ENCODE results near the gene JMJD7.

JMJD7 gene

GRCh38 chr15:41880156-41880877 is 52.4 kb downstream of the JMJD7 start:
- no peak overlapping the region for H3K4me3 ChIP-seq (ENCODE audit: low read depth, low read length)
- DNase-seq (ENCODE audit: low read depth): no peak
- TF ChIP-seq, protein P1, sequence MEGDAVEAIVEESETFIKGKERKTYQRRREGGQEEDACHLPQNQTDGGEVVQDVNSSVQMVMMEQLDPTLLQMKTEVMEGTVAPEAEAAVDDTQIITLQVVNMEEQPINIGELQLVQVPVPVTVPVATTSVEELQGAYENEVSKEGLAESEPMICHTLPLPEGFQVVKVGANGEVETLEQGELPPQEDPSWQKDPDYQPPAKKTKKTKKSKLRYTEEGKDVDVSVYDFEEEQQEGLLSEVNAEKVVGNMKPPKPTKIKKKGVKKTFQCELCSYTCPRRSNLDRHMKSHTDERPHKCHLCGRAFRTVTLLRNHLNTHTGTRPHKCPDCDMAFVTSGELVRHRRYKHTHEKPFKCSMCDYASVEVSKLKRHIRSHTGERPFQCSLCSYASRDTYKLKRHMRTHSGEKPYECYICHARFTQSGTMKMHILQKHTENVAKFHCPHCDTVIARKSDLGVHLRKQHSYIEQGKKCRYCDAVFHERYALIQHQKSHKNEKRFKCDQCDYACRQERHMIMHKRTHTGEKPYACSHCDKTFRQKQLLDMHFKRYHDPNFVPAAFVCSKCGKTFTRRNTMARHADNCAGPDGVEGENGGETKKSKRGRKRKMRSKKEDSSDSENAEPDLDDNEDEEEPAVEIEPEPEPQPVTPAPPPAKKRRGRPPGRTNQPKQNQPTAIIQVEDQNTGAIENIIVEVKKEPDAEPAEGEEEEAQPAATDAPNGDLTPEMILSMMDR (IDR thresholded peaks at IDR 0.05; ENCODE audit: control insufficient read depth, extremely low read depth, insufficient read depth): no peak

GRCh38 chr15:41881086-41881485 is 53.2 kb downstream of the JMJD7 start:
- DNase-seq (ENCODE audit: low read depth): no peak
- TF ChIP-seq, protein P1 (IDR thresholded peaks at IDR 0.05; ENCODE audit: control insufficient read depth, extremely low read depth, insufficient read depth): no peak
- H3K4me3 ChIP-seq (ENCODE audit: low read depth, low read length): no peak overlapping the region

- no peak overlapping the region for H3K4me3 ChIP-seq (ENCODE audit: low read depth, low read length)
- no peak for DNase-seq (ENCODE audit: low read depth)
- TF ChIP-seq, protein P1 (IDR thresholded peaks at IDR 0.05; ENCODE audit: control insufficient read depth, extremely low read depth, insufficient read depth): no peak
Measured at GRCh38 chr15:41881550-41881919, 53.6 kb downstream of the JMJD7 start.

DNA sequence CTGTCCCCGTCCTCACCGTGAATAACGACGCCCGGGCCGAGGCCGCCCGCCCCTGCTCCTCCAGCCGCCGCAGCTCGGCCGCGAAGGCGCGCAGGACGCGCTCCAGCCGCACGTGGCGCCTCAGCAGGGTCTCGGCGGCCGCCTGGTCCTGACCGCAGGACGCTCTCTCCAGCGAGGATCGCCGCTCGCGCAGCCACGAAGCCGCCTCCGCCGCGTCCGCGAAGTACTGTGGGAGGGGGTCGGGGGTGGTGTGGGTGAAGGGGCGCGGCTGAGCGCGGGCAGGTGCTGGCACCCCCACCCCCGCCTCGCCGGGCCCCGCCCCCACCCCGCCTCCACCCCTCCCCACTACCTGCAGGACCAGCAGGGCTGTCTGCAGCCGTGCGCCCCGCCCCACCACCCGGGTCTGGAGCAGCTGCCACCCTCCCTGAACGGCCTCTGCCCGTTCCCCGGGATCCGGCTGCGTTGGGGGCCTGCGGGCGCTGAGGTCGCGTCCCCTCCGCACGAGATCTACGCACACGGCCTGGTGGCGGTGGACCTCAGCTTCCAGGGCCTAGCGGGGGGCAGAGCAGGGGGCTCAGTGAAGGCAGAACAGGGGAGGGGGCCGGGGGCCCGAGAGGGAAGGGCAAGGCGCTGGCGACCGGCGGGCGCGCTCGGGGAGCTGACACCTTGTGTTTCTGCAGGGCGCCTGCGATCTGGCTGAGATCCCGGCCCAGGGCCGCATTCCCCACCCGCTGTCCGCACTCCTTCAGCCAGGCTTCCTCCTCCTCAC is 54.2 kb downstream of the JMJD7 start:
- TF ChIP-seq, protein P1 (IDR thresholded peaks at IDR 0.05; ENCODE audit: control insufficient read depth, extremely low read depth, insufficient read depth): no peak
- no peak for DNase-seq (ENCODE audit: low read depth)
- no peak overlapping the region for H3K4me3 ChIP-seq (ENCODE audit: low read depth, low read length)

DNA sequence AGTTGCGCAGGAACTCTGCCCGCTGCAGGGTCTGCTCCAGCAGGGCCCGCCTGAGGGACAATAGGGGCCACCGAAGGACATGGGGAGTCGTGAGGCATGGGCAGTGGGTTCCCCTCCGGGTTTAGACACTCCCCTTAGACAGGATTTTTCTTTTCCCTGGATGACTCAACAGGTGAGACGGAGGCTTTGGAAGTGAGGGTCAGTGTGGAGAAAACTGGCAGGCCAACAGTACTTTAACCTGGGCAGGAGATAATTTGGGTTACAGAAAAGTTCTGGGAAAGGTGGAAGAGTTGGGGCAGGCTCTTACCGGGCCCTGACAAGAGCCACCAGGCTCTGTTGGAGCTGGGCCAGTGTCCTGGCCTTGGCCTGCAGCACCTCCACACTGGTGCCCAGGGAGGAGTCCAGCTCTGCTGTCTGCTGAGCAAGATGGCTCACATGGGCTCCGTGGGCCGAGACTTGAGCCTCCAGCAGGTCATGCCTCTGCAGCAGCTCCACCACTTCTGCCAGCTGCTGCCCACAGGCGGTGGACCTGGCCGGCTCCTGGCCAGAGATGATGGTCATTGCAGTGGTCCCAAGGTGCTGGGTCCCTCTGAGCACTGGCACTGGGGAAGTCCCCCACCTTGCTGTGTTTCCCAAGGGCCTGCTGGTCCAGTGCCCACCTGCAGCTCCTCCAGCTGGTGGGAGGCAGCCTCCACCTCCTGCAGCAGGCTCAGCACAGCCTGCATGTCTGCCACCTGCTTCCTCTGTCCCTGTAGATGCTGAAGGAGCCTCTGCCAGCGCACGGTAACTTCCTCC is 55.0 kb downstream of the JMJD7 start:
- H3K4me3 ChIP-seq (ENCODE audit: low read depth, low read length): no peak overlapping the region
- no peak for DNase-seq (ENCODE audit: low read depth)
- TF ChIP-seq, protein P1 (IDR thresholded peaks at IDR 0.05; ENCODE audit: control insufficient read depth, extremely low read depth, insufficient read depth): no peak

DNA sequence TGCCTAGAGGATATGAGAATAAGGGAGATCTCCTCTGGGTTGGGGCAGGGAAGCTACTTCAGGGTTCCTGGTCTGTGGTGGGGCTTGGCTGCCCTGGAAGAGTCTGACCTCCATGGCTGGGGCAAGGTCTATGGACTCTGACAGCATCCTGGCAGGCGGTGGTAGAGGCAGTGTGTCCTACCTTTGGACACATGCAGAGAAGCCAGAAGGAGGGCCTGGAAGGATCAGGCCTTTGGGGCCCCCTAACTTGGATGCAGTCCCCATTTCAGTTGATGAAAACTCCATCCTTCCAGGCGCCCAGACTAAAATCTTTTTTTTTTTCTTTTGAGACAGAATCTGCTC is 55.6 kb downstream of the JMJD7 start:
- no peak overlapping the region for H3K4me3 ChIP-seq (ENCODE audit: low read depth, low read length)
- TF ChIP-seq, protein P1 (IDR thresholded peaks at IDR 0.05; ENCODE audit: control insufficient read depth, extremely low read depth, insufficient read depth): no peak
- no peak for DNase-seq (ENCODE audit: low read depth)
